CD8-positive, alpha-beta memory T cell (primary cell): ENCODE data around the gene MORN1. TPM values are rescaled to one million over a fixed set of nuclear protein-coding genes. Genes with fewer than 3 reads are reported as not detected.

Experiments
- CTCF ChIA-PET: fragments of 350-600 bp; sonication (Branson Sonifier 250); formaldehyde crosslinking; loops from one replicate; lab custom pipeline; 2021; ENCODE audit warnings: antibody characterized with exemption; lab: Charles Lee
- POLR2A ChIA-PET: fragments of 350-600 bp; sonication (Branson Sonifier 250); formaldehyde crosslinking; loops from one replicate; lab custom pipeline; 2021; ENCODE audit warnings: antibody characterized with exemption; lab: Charles Lee
- DNase-seq, 5 donors: peaks; one replicate each; pipeline versions ENCODE4 v3.0.0 to v3.0.0-alpha.2; 2020 to 2022; ENCODE audit warnings: mixed read lengths in 1 of 5
- H3K27ac ChIP-seq: one replicate; pipeline ENCODE4 v1.7.0; 2013; ENCODE audit warnings: low read depth, mild to moderate bottlenecking, low read length, moderate library complexity
- H3K27me3 ChIP-seq: 2 replicates; pipeline ENCODE4 v1.7.0; 2013; ENCODE audit warnings: low read length, mild to moderate bottlenecking; ENCODE audit not compliant: insufficient read depth, poor library complexity, severe bottlenecking
- H3K36me3 ChIP-seq: 2 replicates; pipeline ENCODE4 v1.7.0; 2013; ENCODE audit warnings: mild to moderate bottlenecking, low read length, moderate library complexity; ENCODE audit not compliant: insufficient read depth
- H3K4me1 ChIP-seq: 2 replicates; pipeline ENCODE4 v1.7.0; 2013; ENCODE audit warnings: mild to moderate bottlenecking, low read length, moderate library complexity; ENCODE audit not compliant: insufficient read depth
- H3K4me3 ChIP-seq: 2 replicates; pipeline ENCODE4 v1.7.0; 2013; ENCODE audit warnings: mild to moderate bottlenecking, low read length
- H3K9me3 ChIP-seq: 2 replicates; pipeline ENCODE4 v1.7.0; 2013; ENCODE audit warnings: mild to moderate bottlenecking, low read length
- H3K27ac Mint-ChIP-seq, 8 donors: one replicate each; pipeline ENCODE4 v1.8.0; 2020 to 2021; ENCODE audit warnings: mixed read lengths in 8 of 8, mild to moderate bottlenecking in 6 of 8, inconsistent platforms in 3 of 8, moderate library complexity in 3 of 8
- H3K27me3 Mint-ChIP-seq, 2 donors: one replicate each; pipeline ENCODE4 v1.8.0; 2020 to 2021; ENCODE audit warnings: mixed read lengths in 2 of 2, mild to moderate bottlenecking in 1 of 2, moderate library complexity in 1 of 2
- H3K36me3 Mint-ChIP-seq, 3 donors: one replicate each; pipeline ENCODE4 v1.8.0; 2020 to 2021; ENCODE audit warnings: mixed read lengths in 3 of 3, inconsistent platforms in 1 of 3, mild to moderate bottlenecking in 1 of 3
- H3K4me1 Mint-ChIP-seq, 3 donors: one replicate each; pipeline ENCODE4 v1.8.0; 2020 to 2021; ENCODE audit warnings: mixed read lengths in 3 of 3, inconsistent platforms in 1 of 3, mild to moderate bottlenecking in 1 of 3
- H3K4me3 Mint-ChIP-seq, 7 donors: one replicate each; pipeline ENCODE4 v1.8.0; 2020 to 2021; ENCODE audit warnings: mixed read lengths in 7 of 7, mild to moderate bottlenecking in 6 of 7, moderate library complexity in 4 of 7, inconsistent platforms in 2 of 7
- H3K9me3 Mint-ChIP-seq, 5 donors: one replicate each; pipeline ENCODE4 v1.8.0; 2020 to 2022; ENCODE audit warnings: mixed read lengths in 5 of 5, mild to moderate bottlenecking in 3 of 5, moderate library complexity in 2 of 5, inconsistent platforms in 1 of 5
- polyA plus RNA-seq: library from polyadenylated mRNA; unstranded; fragments of 300-500 nt; fragmentation: Illumina TruSeq; gene quantifications from one replicate; pipeline ENCODE4 v1.2.3, GENCODE V29; 2021
- total RNA-seq, 2 experiments: library from RNA; stranded (reverse); gene quantifications; one replicate each; pipeline ENCODE4 v1.2.3, GENCODE V29; 2021

The MORN1 gene
- total and polyA plus RNA-seq, 3 experiments from 2014 or later, result 3.3 to 10.4 (median 9.4) TPM

- DNase-seq, result no peak
- H3K27me3 ChIP-seq, result no peaks in the 10 kb centered on the region
- H3K9me3 Mint-ChIP-seq, result peaks cover 3 to 8% (median 6%) of the 10 kb centered on the region in 5 donors
- no peak overlapping the region for H3K4me3 Mint-ChIP-seq
- no peaks in the 10 kb centered on the region for H3K9me3 ChIP-seq
- peaks cover 1 to 13% (median 2%) of the 10 kb centered on the region in 3 donors for H3K36me3 Mint-ChIP-seq
- no peaks in the 10 kb centered on the region for H3K27me3 Mint-ChIP-seq
- H3K36me3 ChIP-seq, result no peaks in the 10 kb centered on the region
- ChIA-PET POLR2A (no interaction called here), CTCF (no interaction called here)
- no peak overlapping the region for H3K4me3 ChIP-seq
- H3K27ac Mint-ChIP-seq, result no peak overlapping the region
- no peaks in the 10 kb centered on the region for H3K4me1 Mint-ChIP-seq
- H3K27ac ChIP-seq, result no peak overlapping the region
- H3K4me1 ChIP-seq, result no peaks in the 10 kb centered on the region
Measured at GRCh38 chr1:2360588-2361364, 30.6 kb downstream of the MORN1 start.

- POLR2A ChIA-PET, result no interaction called here
- no peaks in the 10 kb centered on the region for H3K4me1 Mint-ChIP-seq
- Histone ChIP-seq H3K4me3 (no peak overlapping the region), H3K4me1 (no peaks in the 10 kb centered on the region), H3K36me3 (no peaks in the 10 kb centered on the region), H3K27ac (no peak overlapping the region), H3K27me3 (no peaks in the 10 kb centered on the region), H3K9me3 (no peaks in the 10 kb centered on the region)
- H3K27ac Mint-ChIP-seq, result peak overlapping the region in 1 of 8 donors; percentile 47
- no peak overlapping the region for H3K4me3 Mint-ChIP-seq
- H3K9me3 Mint-ChIP-seq, result peaks cover 3 to 7% (median 5%) of the 10 kb centered on the region in 5 donors
- peak in 1 of 5 donors; percentile 33 for DNase-seq
- H3K27me3 Mint-ChIP-seq, result no peaks in the 10 kb centered on the region
- peaks cover 1 to 13% (median 2%) of the 10 kb centered on the region in 3 donors for H3K36me3 Mint-ChIP-seq
- CTCF ChIA-PET, result interaction anchor here (1.0 kb wide), 1 partner anchor 185 kb away, joined by 3 read pairs; no protein-coding TSS in a partner anchor
Measured at GRCh38 chr1:2358651-2359640, 32.4 kb downstream of the MORN1 start.

GRCh38 chr1:2358072-2358471 is 33.3 kb downstream of the MORN1 start:
- DNase-seq, result peak in 1 of 5 donors; percentile 18
- ChIA-PET CTCF (interaction anchor here (1.0 kb wide), 1 partner anchor 184 kb away, joined by 3 read pairs; no protein-coding TSS in a partner anchor), POLR2A (no interaction called here)
- H3K27ac Mint-ChIP-seq, result no peak overlapping the region
- H3K27me3 Mint-ChIP-seq, result no peaks in the 10 kb centered on the region
- H3K4me1 Mint-ChIP-seq, result no peaks in the 10 kb centered on the region
- no peak overlapping the region for H3K4me3 Mint-ChIP-seq
- Histone ChIP-seq H3K27me3 (no peaks in the 10 kb centered on the region), H3K36me3 (no peaks in the 10 kb centered on the region), H3K4me3 (no peak overlapping the region), H3K27ac (no peak overlapping the region), H3K9me3 (no peaks in the 10 kb centered on the region), H3K4me1 (no peaks in the 10 kb centered on the region)
- peaks cover 0 to 5% (median under 1%) of the 10 kb centered on the region in 5 donors for H3K9me3 Mint-ChIP-seq
- H3K36me3 Mint-ChIP-seq, result peaks cover 1 to 11% (median 2%) of the 10 kb centered on the region in 3 donors

GRCh38 chr1:2356911-2357845 is 34.2 kb downstream of the MORN1 start:
- Mint-ChIP-seq H3K36me3 (peaks cover under 1 to 7% (median 1%) of the 10 kb centered on the region in 3 donors), H3K27me3 (no peaks in the 10 kb centered on the region), H3K4me3 (no peak overlapping the region), H3K9me3 (peaks cover 0 to 2% (median 0%) of the 10 kb centered on the region in 5 donors), H3K27ac (peak overlapping the region in 1 of 8 donors; percentile 40), H3K4me1 (no peaks in the 10 kb centered on the region)
- no peak overlapping the region for H3K27ac ChIP-seq
- H3K27me3 ChIP-seq, result no peaks in the 10 kb centered on the region
- peak in 1 of 5 donors; percentile 36 for DNase-seq
- ChIA-PET CTCF (no interaction called here), POLR2A (no interaction called here)
- H3K36me3 ChIP-seq, result no peaks in the 10 kb centered on the region
- H3K4me3 ChIP-seq, result no peak overlapping the region
- H3K9me3 ChIP-seq, result no peaks in the 10 kb centered on the region
- H3K4me1 ChIP-seq, result no peaks in the 10 kb centered on the region

GRCh38 chr1:2356401-2356800 is 35.0 kb downstream of the MORN1 start:
- H3K9me3 Mint-ChIP-seq, result no peaks in the 10 kb centered on the region
- ChIA-PET POLR2A (no interaction called here), CTCF (no interaction called here)
- no peaks in the 10 kb centered on the region for H3K27me3 ChIP-seq
- H3K27ac ChIP-seq, result no peak overlapping the region
- H3K4me3 ChIP-seq, result no peak overlapping the region
- no peaks in the 10 kb centered on the region for H3K27me3 Mint-ChIP-seq
- H3K9me3 ChIP-seq, result no peaks in the 10 kb centered on the region
- H3K4me1 Mint-ChIP-seq, result no peaks in the 10 kb centered on the region
- no peaks in the 10 kb centered on the region for H3K4me1 ChIP-seq
- peaks cover 0 to 4% (median 1%) of the 10 kb centered on the region in 3 donors for H3K36me3 Mint-ChIP-seq
- peak in 1 of 5 donors; percentile 26 for DNase-seq
- H3K4me3 Mint-ChIP-seq, result no peak overlapping the region
- no peaks in the 10 kb centered on the region for H3K36me3 ChIP-seq
- H3K27ac Mint-ChIP-seq, result peak overlapping the region in 1 of 8 donors; percentile 46

- H3K27ac ChIP-seq, result no peak overlapping the region
- Mint-ChIP-seq H3K9me3 (no peaks in the 10 kb centered on the region), H3K4me1 (no peaks in the 10 kb centered on the region), H3K27me3 (no peaks in the 10 kb centered on the region), H3K4me3 (no peak overlapping the region), H3K36me3 (peaks cover 0 to 4% (median 0%) of the 10 kb centered on the region in 3 donors), H3K27ac (peak overlapping the region in 1 of 8 donors; percentile 90)
- H3K4me1 ChIP-seq, result no peaks in the 10 kb centered on the region
- H3K9me3 ChIP-seq, result no peaks in the 10 kb centered on the region
- no peaks in the 10 kb centered on the region for H3K36me3 ChIP-seq
- DNase-seq, result peak in 1 of 5 donors; percentile 30
- POLR2A ChIA-PET, result no interaction called here
- CTCF ChIA-PET, result no interaction called here
- H3K27me3 ChIP-seq, result no peaks in the 10 kb centered on the region
- no peak overlapping the region for H3K4me3 ChIP-seq
Measured at GRCh38 chr1:2355373-2356261, 35.7 kb downstream of the MORN1 start.
